CD4-positive, alpha-beta T cell treated with Interleukin-10 for 1 hour (primary cell): ENCODE results near the gene MYD88.

Experiments
- DNase-seq: peaks from one replicate; pipeline ENCODE4 v3.0.0-alpha.2; 2020

The MYD88 gene

GRCh38 chr3:38114052-38114874 lies 24.2 kb upstream of the MYD88 start:
- no peak for DNase-seq

GRCh38 chr3:38114875-38115644 lies 23.4 kb upstream of the MYD88 start:
- DNase-seq, result no peak

- no peak for DNase-seq
These were observed 22.6 kb upstream of the MYD88 start for GRCh38 chr3:38115645-38116427.

- no peak for DNase-seq
These were observed 21.8 kb upstream of the MYD88 start for GRCh38 chr3:38116471-38117162.

GRCh38 chr3:38117163-38117716 lies 21.2 kb upstream of the MYD88 start:
- DNase-seq, result no peak

GRCh38 chr3:38117748-38118420 lies 20.6 kb upstream of the MYD88 start:
- peak; percentile 79 for DNase-seq

- DNase-seq, result no peak
These were observed 19.8 kb upstream of the MYD88 start for GRCh38 chr3:38118421-38119247.

- no peak for DNase-seq
These were observed 19.3 kb upstream of the MYD88 start for GRCh38 chr3:38119248-38119544.

GRCh38 chr3:38119821-38120692 lies 18.4 kb upstream of the MYD88 start:
- no peak for DNase-seq

- no peak for DNase-seq
These were observed 17.6 kb upstream of the MYD88 start for GRCh38 chr3:38120693-38121450.

GRCh38 chr3:38121451-38121831 lies 17.0 kb upstream of the MYD88 start:
- DNase-seq, result no peak

GRCh38 chr3:38121832-38122461 lies 16.5 kb upstream of the MYD88 start:
- DNase-seq, result no peak

- DNase-seq, result no peak
These were observed 15.7 kb upstream of the MYD88 start for GRCh38 chr3:38122712-38123290.

- no peak for DNase-seq
These were observed 13.9 kb upstream of the MYD88 start for GRCh38 chr3:38124324-38125122.

GRCh38 chr3:38125305-38126120 lies 12.9 kb upstream of the MYD88 start:
- no peak for DNase-seq

- no peak for DNase-seq
These were observed 12.2 kb upstream of the MYD88 start for GRCh38 chr3:38126121-38126892.
